Caco-2 (cell line): ENCODE results near the gene PIGQ. TPM values are rescaled to one million over a fixed set of nuclear protein-coding genes. Genes with fewer than 3 reads are reported as not detected.
A peak's percentile ranks its signal among the peaks of the same experiment; 100 is the strongest.

Experiments used
- Bru-seq: library from RNA; stranded (reverse); fragments of 400-500 nt; gene quantifications from one replicate; lab custom pipeline; 2021; lab: Mats Ljungman, UMichigan
- BruChase-seq, 2 experiments: library from RNA; stranded (reverse); fragments of 400-500 nt; gene quantifications; one replicate each; lab custom pipeline; 2021; lab: Mats Ljungman, UMichigan
- BruUV-seq: library from RNA; stranded (reverse); fragments of 400-500 nt; replicated peaks from 2 replicates; lab custom pipeline; 2021; lab: Mats Ljungman, UMichigan
- CTCF ChIA-PET: fragments of 300-600 bp; sonication (Branson Sonifier 250); formaldehyde crosslinking; loops from one replicate; lab custom pipeline; 2022; ENCODE audit warnings: antibody characterized with exemption; lab: Charles Lee
- POLR2A ChIA-PET: fragments of 300-600 bp; sonication (Branson Sonifier 250); formaldehyde crosslinking; loops from one replicate; lab custom pipeline; 2022; ENCODE audit warnings: antibody characterized with exemption; lab: Charles Lee
- DNase-seq, 2 experiments: peaks; one replicate each; pipeline versions ENCODE4 v3.0.0 to v3.0.0-alpha.2; 2020 to 2022
- H3K27me3 ChIP-seq: replicated peaks from 2 replicates; pipeline ENCODE4 v1.6.0; 2011; ENCODE audit warnings: low read length; ENCODE audit not compliant: control insufficient read depth, insufficient read depth
- H3K36me3 ChIP-seq: 2 replicates; pipeline ENCODE4 v1.5.1; 2011; ENCODE audit warnings: low read length; ENCODE audit not compliant: control insufficient read depth, insufficient read depth
- H3K4me1 ChIP-seq: fragments of 250-450 bp; sonication (Bioruptor Pico); 2 replicates; pipeline ENCODE4 v1.5.1; 2020; ENCODE audit warnings: mild to moderate bottlenecking
- H3K4me3 ChIP-seq: 2 replicates; pipeline ENCODE4 v1.5.1; 2011; ENCODE audit warnings: low read depth, mild to moderate bottlenecking, control low read depth, low read length
- H3K9me3 ChIP-seq: fragments of 250-450 bp; sonication (Bioruptor Pico); 2 replicates; pipeline ENCODE4 v1.5.1; 2020; ENCODE audit warnings: mild to moderate bottlenecking, moderate library complexity
- H3K27ac Mint-ChIP-seq: one replicate; pipeline ENCODE4 v1.8.0; 2022; ENCODE audit warnings: mixed read lengths; ENCODE audit not compliant: unreplicated experiment
- H3K27me3 Mint-ChIP-seq: one replicate; pipeline ENCODE4 v1.8.0; 2022; ENCODE audit warnings: mixed read lengths; ENCODE audit not compliant: insufficient read depth, unreplicated experiment
- H3K36me3 Mint-ChIP-seq: one replicate; pipeline ENCODE4 v1.8.0; 2022; ENCODE audit warnings: mild to moderate bottlenecking, mixed read lengths; ENCODE audit not compliant: insufficient read depth, unreplicated experiment
- H3K4me1 Mint-ChIP-seq: one replicate; pipeline ENCODE4 v1.8.0; 2022; ENCODE audit warnings: low read depth, mixed read lengths; ENCODE audit not compliant: unreplicated experiment
- H3K4me3 Mint-ChIP-seq: one replicate; pipeline ENCODE4 v1.8.0; 2022; ENCODE audit warnings: mild to moderate bottlenecking, moderate library complexity, mixed read lengths; ENCODE audit not compliant: unreplicated experiment
- H3K9me3 Mint-ChIP-seq: one replicate; pipeline ENCODE4 v1.8.0; 2022; ENCODE audit warnings: mixed read lengths; ENCODE audit not compliant: unreplicated experiment
- CTCF ChIP-seq, 2 experiments: fragments of 200-600 bp in 1 of 2; IDR thresholded peaks; 1 replicate in 1 of 2; 2 replicates in 1 of 2; pipeline versions ENCODE4 v1.5.1 to v1.8.0; 2011 to 2022; ENCODE audit warnings: antibody characterized with exemption in 1 of 2, control low read depth in 1 of 2, inconsistent platforms in 1 of 2, low read depth in 1 of 2, low read length in 1 of 2, mild to moderate bottlenecking in 1 of 2, moderate library complexity in 1 of 2; ENCODE audit not compliant: insufficient read depth in 1 of 2, severe bottlenecking in 1 of 2, unreplicated experiment in 1 of 2
- intact Hi-C: fragments of 100-400 bp; cut with micrococcal nuclease; formaldehyde crosslinking; loops from one replicate; pipeline ENCODE4 v1.10.0; 2022; ENCODE audit not compliant: unreplicated experiment
- long read RNA-seq: library from polyadenylated mRNA; stranded (forward); transcript quantifications from one replicate; pipeline ENCODE4 v2.0.0, GENCODE V29; 2022
- total RNA-seq: library from RNA; stranded (reverse); gene quantifications from 2 replicates; pipeline ENCODE4 v1.2.3, GENCODE V29; 2022

Gene PIGQ
- total RNA-seq, result 45.3 and 45.8 TPM in 2 replicates
- Bru-seq, nascent RNA, result percentile 52 among the genes with signal in this experiment
- percentile 53 among the genes with signal in this experiment for BruChase-seq, experiment 1, labeled RNA remaining after a 2-hour chase
- percentile 69 among the genes with signal in this experiment for BruChase-seq, experiment 2, labeled RNA remaining after a 6-hour chase
- long read RNA-seq, transcript PIGQ-203 (11 exons, 3,006 nt), result major isoform, 12 of 39 reads
- long read RNA-seq, partial matches to known transcripts, result 7 of 39 reads
- long read RNA-seq, other reads (novel, unspliced or antisense), result 10 of 39 reads

- POLR2A ChIA-PET, result no interaction called here
- intact Hi-C loops, result no loop called here
- no peaks in the 10 kb centered on the region for H3K27me3 Mint-ChIP-seq
Observed at GRCh38 chr16:569445-570254, at the start of gene PIGQ. PIGQ (plus strand) TSS chr16:569968; CDS start chr16:574075, 4,107 bp downstream.

GRCh38 chr16:520847-521246 is 48.9 kb upstream of the PIGQ start:
- POLR2A ChIA-PET, result no interaction called here
- Mint-ChIP-seq H3K9me3 (no peaks in the 10 kb centered on the region), H3K4me3 (no peak overlapping the region), H3K4me1 (no peaks in the 10 kb centered on the region), H3K36me3 (peaks cover 34% of the 10 kb centered on the region), H3K27me3 (no peaks in the 10 kb centered on the region), H3K27ac (no peak overlapping the region)
- Histone ChIP-seq H3K4me3 (no peak overlapping the region), H3K4me1 (peaks cover 4% of the 10 kb centered on the region), H3K27me3 (no peaks in the 10 kb centered on the region), H3K36me3 (0 out of 2 replicates have a peak, but pooled peaks cover under 1% of the 10 kb centered on the region), H3K9me3 (no peaks in the 10 kb centered on the region)
- DNase-seq, result no peak
- TF ChIP-seq CTCF (IDR thresholded peaks at IDR 0.05; ENCODE audit: insufficient read depth in 1 of 2, low read depth in 1 of 2, low read length in 1 of 2, severe bottlenecking in 1 of 2, unreplicated experiment in 1 of 2), result no peak
- CTCF ChIA-PET, result no interaction called here
- TSS peak; percentile 27 for BruUV-seq
- intact Hi-C loops, result no loop called here

More at GRCh38 chr16:569445-570254, at the start of gene PIGQ:
- Histone ChIP-seq H3K4me3 (peak within 1 kb of the TSS; percentile 59), H3K9me3 (no peaks in the 10 kb centered on the region), H3K4me1 (peaks cover 9% of the 10 kb centered on the region; the same call in 1 of the 2 replicates), H3K36me3 (no peaks in the 10 kb centered on the region), H3K27me3 (no peaks in the 10 kb centered on the region)
- TF ChIP-seq CTCF (IDR thresholded peaks at IDR 0.05; ENCODE audit: insufficient read depth in 1 of 2, low read depth in 1 of 2, low read length in 1 of 2, severe bottlenecking in 1 of 2, unreplicated experiment in 1 of 2), result no peak
- CTCF ChIA-PET, result no interaction called here
- H3K27ac Mint-ChIP-seq, result peak within 1 kb of the TSS; percentile 85
- H3K36me3 Mint-ChIP-seq, result peaks cover 5% of the 10 kb centered on the region
- peaks cover 12% of the 10 kb centered on the region for H3K4me1 Mint-ChIP-seq
- peak within 1 kb of the TSS; percentile 75 for H3K4me3 Mint-ChIP-seq
- BruUV-seq, result no TSS peak
- peak; percentile 69 to 73 for DNase-seq
- no peaks in the 10 kb centered on the region for H3K9me3 Mint-ChIP-seq

- peaks cover 9% of the 10 kb centered on the region for H3K4me1 ChIP-seq
- DNase-seq, result peak in 1 of 2 experiments; percentile 38
- POLR2A ChIA-PET, result no interaction called here
- no TSS peak for BruUV-seq
- 0 out of 2 replicates have a peak, but pooled peaks cover 1% of the 10 kb centered on the region for H3K36me3 ChIP-seq
- Mint-ChIP-seq H3K27ac (no peak overlapping the region), H3K9me3 (no peaks in the 10 kb centered on the region), H3K27me3 (no peaks in the 10 kb centered on the region), H3K36me3 (peaks cover 36% of the 10 kb centered on the region), H3K4me1 (no peaks in the 10 kb centered on the region), H3K4me3 (no peak overlapping the region)
- no peak overlapping the region for H3K4me3 ChIP-seq
- peak in 1 of 2 experiments; percentile 31 for TF ChIP-seq CTCF (IDR thresholded peaks at IDR 0.05; ENCODE audit: insufficient read depth in 1 of 2, low read depth in 1 of 2, low read length in 1 of 2, severe bottlenecking in 1 of 2, unreplicated experiment in 1 of 2)
- no peaks in the 10 kb centered on the region for H3K27me3 ChIP-seq
- intact Hi-C loops, result no loop called here
- no peaks in the 10 kb centered on the region for H3K9me3 ChIP-seq
- CTCF ChIA-PET, result no interaction called here
Observed at GRCh38 chr16:521381-522210, 48.2 kb upstream of the PIGQ start.
